A549 (cell line): Measurements from ENCODE around the gene FSCN2. TPM values are rescaled to one million over a fixed set of nuclear protein-coding genes. Genes with fewer than 3 reads are reported as not detected.
A peak's percentile ranks its signal among the peaks of the same experiment; 100 is the strongest.

ENCODE experiments used
- ATAC-seq, 2 experiments: fragments of 200-7000 bp in 1 of 2; fragments of >200 bp in 1 of 2; cut with Nextera tagmentation in 1 of 2; cut with Tn5 transposase in 1 of 2; 3 replicates each; pipeline versions ENCODE4 v1.8.0 to v1.9.1; 2018 to 2020; ENCODE audit warnings: mild to moderate bottlenecking in 1 of 2, moderate library complexity in 1 of 2
- CTCF ChIA-PET: fragments of 300-600 bp; sonication (Branson Sonifier 250); formaldehyde crosslinking; extraction: SDS; loops from one replicate; lab custom pipeline; 2021; ENCODE audit warnings: antibody characterized with exemption, inconsistent platforms; lab: Yijun Ruan, JAX
- POLR2A ChIA-PET: fragments of 350-600 bp; formaldehyde crosslinking; extraction: SDS; loops from one replicate; lab custom pipeline; 2021; ENCODE audit warnings: antibody characterized with exemption, inconsistent platforms; lab: Yijun Ruan, JAX
- DNase-seq, 2 experiments: peaks; one replicate each; pipeline versions ENCODE4 v3.0.0 to v3.0.0-alpha.2; 2011 to 2016; ENCODE audit warnings: low read depth in 1 of 2, low spot score in 1 of 2
- FAIRE-seq: peaks from 2 replicates; lab custom pipeline; 2011; peaks lifted over from hg19 to GRCh38; lab: Jason Lieb, UNC
- H3K27ac ChIP-seq, 2 experiments: fragments of >200 bp; sonication (Bioruptor Twin); formaldehyde crosslinking; 3 replicates each; pipeline ENCODE4 v1.5.1; 2016 to 2017
- H3K4me1 ChIP-seq: fragments of >200 bp; sonication (Bioruptor Twin); formaldehyde crosslinking; 3 replicates; pipeline ENCODE4 v1.6.1; 2016
- H3K4me2 ChIP-seq: fragments of >200 bp; sonication (Bioruptor Twin); formaldehyde crosslinking; 3 replicates; pipeline ENCODE4 v1.6.1; 2016
- H3K4me3 ChIP-seq: fragments of >200 bp; sonication (Bioruptor Twin); formaldehyde crosslinking; 3 replicates; pipeline ENCODE4 v1.5.1; 2016
- H3K9me3 ChIP-seq: fragments of >200 bp; sonication (Bioruptor Twin); formaldehyde crosslinking; 3 replicates; pipeline ENCODE4 v1.6.1; 2016
- BHLHE40 ChIP-seq: IDR thresholded peaks from 2 replicates; pipeline ENCODE4 v1.6.1; 2012; ENCODE audit warnings: low read depth, low read length, inconsistent platforms
- CBX8 ChIP-seq: fragments of 200-600 bp; sonication (generic); IDR thresholded peaks from 2 replicates; pipeline ENCODE4 v1.6.1; 2016
- CTCF ChIP-seq: fragments of >200 bp; sonication (Bioruptor Twin); formaldehyde crosslinking; IDR thresholded peaks from 3 replicates; pipeline ENCODE4 v1.5.1; 2016
- FOSL2 ChIP-seq, 2 experiments: fragments of 450-650 bp in 1 of 2; fragments of >200 bp in 1 of 2; sonication (Bioruptor Twin) in 1 of 2; formaldehyde crosslinking; IDR thresholded peaks; 2 replicates each; pipeline versions ENCODE4 v1.5.0 to v1.6.1; 2016 to 2020; ENCODE audit warnings: mild to moderate bottlenecking in 1 of 2, moderate library complexity in 1 of 2
- HDAC2 ChIP-seq: fragments of 200-600 bp; sonication (generic); IDR thresholded peaks from 2 replicates; pipeline ENCODE4 v1.6.1; 2016
- HOXB5 ChIP-seq: fragments of 250-450 bp; sonication (Bioruptor Pico); IDR thresholded peaks from 2 replicates; pipeline ENCODE4 v1.5.0; 2020; ENCODE audit warnings: mild to moderate bottlenecking, moderate library complexity
- JUN ChIP-seq, 2 experiments: fragments of >200 bp; sonication (Bioruptor Twin); formaldehyde crosslinking; IDR thresholded peaks; 2 replicates in 1 of 2; 3 replicates in 1 of 2; pipeline ENCODE4 v1.6.1; 2016 to 2017
- KDM1A ChIP-seq: fragments of 200-600 bp; sonication (generic); IDR thresholded peaks from 2 replicates; pipeline ENCODE4 v1.6.1; 2016; ENCODE audit warnings: low read depth, mild to moderate bottlenecking
- KDM5A ChIP-seq: fragments of 200-600 bp; sonication (generic); IDR thresholded peaks from 2 replicates; pipeline ENCODE4 v1.6.1; 2016; ENCODE audit warnings: antibody characterized with exemption, mild to moderate bottlenecking
- MAZ ChIP-seq: fragments of 150-350 bp; IDR thresholded peaks from 2 replicates; pipeline ENCODE4 v1.6.1; 2014; ENCODE audit warnings: antibody characterized with exemption, low read depth, low read length, borderline replicate concordance
- MYC ChIP-seq: IDR thresholded peaks from 2 replicates; pipeline ENCODE4 v1.6.1; 2012; ENCODE audit warnings: mild to moderate bottlenecking, inconsistent platforms, low read length, improper control_type of control experiment, borderline replicate concordance
- PHF8 ChIP-seq: fragments of 200-600 bp; sonication (generic); IDR thresholded peaks from 2 replicates; pipeline ENCODE4 v1.6.1; 2016; ENCODE audit warnings: low read depth, mild to moderate bottlenecking, antibody characterized with exemption, moderate library complexity, borderline replicate concordance
- POLR2A ChIP-seq: IDR thresholded peaks from 2 replicates; pipeline ENCODE4 v1.6.1; 2012; ENCODE audit warnings: mild to moderate bottlenecking, low read length
- POLR2AphosphoS2 ChIP-seq: conservative IDR thresholded peaks from 2 replicates; pipeline ENCODE4 v1.6.1; 2012; ENCODE audit warnings: low read length, improper control_type of control experiment, inconsistent platforms
- RAD21 ChIP-seq, 2 experiments: fragments of >200 bp in 1 of 2; sonication (Bioruptor Twin) in 1 of 2; formaldehyde crosslinking in 1 of 2; IDR thresholded peaks in 1 of 2; conservative IDR thresholded peaks in 1 of 2; 2 replicates in 1 of 2; 3 replicates in 1 of 2; pipeline ENCODE4 v1.6.1; 2012 to 2018; ENCODE audit warnings: inconsistent platforms in 1 of 2
- RCOR1 ChIP-seq: fragments of 150-350 bp; IDR thresholded peaks from 2 replicates; pipeline ENCODE4 v1.6.1; 2014; ENCODE audit warnings: antibody characterized with exemption, low read length, low read depth
- RFX5 ChIP-seq: fragments of 450-650 bp; IDR thresholded peaks from 2 replicates; pipeline ENCODE4 v1.7.1; 2014; ENCODE audit warnings: antibody characterized with exemption, mild to moderate bottlenecking, moderate library complexity
- SMC3 ChIP-seq: fragments of >200 bp; sonication (Bioruptor Twin); formaldehyde crosslinking; IDR thresholded peaks from 3 replicates; pipeline ENCODE4 v1.6.1; 2018; ENCODE audit warnings: inconsistent platforms
- TP53 ChIP-seq: fragments of 250-450 bp; sonication (Bioruptor Pico); IDR thresholded peaks from 2 replicates; pipeline ENCODE4 v1.5.0; 2021; ENCODE audit warnings: mild to moderate bottlenecking, moderate library complexity
- ZC3H11A ChIP-seq: fragments of 450-650 bp; IDR thresholded peaks from 2 replicates; pipeline ENCODE4 v1.6.1; 2014; ENCODE audit warnings: antibody characterized with exemption, mild to moderate bottlenecking
- ZNF302 ChIP-seq: fragments of 250-450 bp; sonication (Bioruptor Pico); IDR thresholded peaks from 2 replicates; pipeline ENCODE4 v1.9.0; 2021; ENCODE audit warnings: inconsistent platforms, mild to moderate bottlenecking, moderate library complexity
- WGBS: methylation state at CpG from one replicate; pipeline ENCODE4 v1.1.6; 2017; ENCODE audit errors: missing lambda C conversion rate; 5-methylcytosine and 5-hydroxymethylcytosine counted together
- polyA plus RNA-seq, 4 experiments: library from polyadenylated mRNA; depleted of rRNA in 3 of 4; stranded (reverse); fragments of >200 nt; fragmentation: RNase III in 1 of 4; extraction: RNeasy Plus Mini Kit Qiagen cat#74134 plus additional on column Dnase treatment in 1 of 4; gene quantifications; 2 replicates in 3 of 4; 3 replicates in 1 of 4; pipeline ENCODE4 v1.2.3, GENCODE V29; 2011 to 2017
- TF ChIP-seq, protein P1 (sequence below): IDR thresholded peaks from 2 replicates; pipeline ENCODE4 v1.6.1; 2012; ENCODE audit warnings: low read depth, borderline replicate concordance
- TF ChIP-seq, protein P2 (sequence below): IDR thresholded peaks from 2 replicates; pipeline ENCODE4 v1.6.1; 2012

FSCN2 gene
- polyA plus RNA-seq, 2 of the 4 experiments (the other 2 are of a cell fraction) = 0.84 to 1.3 TPM

GRCh38 chr17:81484195-81484979 is 43.8 kb upstream of the FSCN2 start:
- Histone ChIP-seq H3K9me3 (no peaks in the 10 kb centered on the region), H3K4me1 (peaks cover 39% of the 10 kb centered on the region), H3K4me2 (peak overlapping the region; percentile 95), H3K27ac (peak overlapping the region; percentile 86 to 89), H3K4me3 (peak overlapping the region; percentile 37)
- 24% methylated on average over 32 of the region's 60 CpGs for WGBS
- FAIRE-seq (no peak), ATAC-seq (peak; percentile 51 to 69), DNase-seq (peak; percentile 80 to 88)
- CTCF ChIA-PET = interaction anchor here (0.6 to 8.6 kb wide), 83 partner anchors 9 to 439 kb away, joined by 3 to 184 read pairs (median 6); partner anchors contain the start of genes ACTG1 and BAHCC1
- POLR2A ChIA-PET = interaction anchor here (0.5 to 1.3 kb wide), 10 partner anchors 28 to 238 kb away, joined by 3 to 10 read pairs (median 4); partner anchors contain the start of genes ACTG1, BAHCC1 and CCDC137
- TF ChIP-seq SMC3 (peak; percentile 99), POLR2AphosphoS2 (no peak), JUN (IDR thresholded peaks at IDR 0.05) (peak in 1 of 2 experiments; percentile 75; a peak in 2 of 5 replicates), MYC (peak; percentile 93), CBX8 (no peak), KDM5A (peak; percentile 67; the same call in 1 of the 2 replicates), TP53 (CRISPR knock-in tag) (peak; percentile 55; the same call in 1 of the 2 replicates), PHF8 (no peak), RAD21 (conservative IDR thresholded peaks at IDR 0.05 in 1 of 2, IDR thresholded peaks at IDR 0.05 in 1 of 2) (peak; percentile 93 to 100), BHLHE40 (0 out of 2 replicates have a peak, but pooled peaks have one; percentile 28), MAZ (peak; percentile 11; the same call in 1 of the 2 replicates), POLR2A (0 out of 2 replicates have a peak, but pooled peaks have one; percentile 21), FOSL2 (IDR thresholded peaks at IDR 0.05) (no peak), FOSL2 (CRISPR knock-in tag; IDR thresholded peaks at IDR 0.05) (peak; percentile 29; the same call in 1 of the 2 replicates), CTCF (peak; percentile 100), RFX5 (no peak), HOXB5 (no peak)
- TF ChIP-seq, protein P1, sequence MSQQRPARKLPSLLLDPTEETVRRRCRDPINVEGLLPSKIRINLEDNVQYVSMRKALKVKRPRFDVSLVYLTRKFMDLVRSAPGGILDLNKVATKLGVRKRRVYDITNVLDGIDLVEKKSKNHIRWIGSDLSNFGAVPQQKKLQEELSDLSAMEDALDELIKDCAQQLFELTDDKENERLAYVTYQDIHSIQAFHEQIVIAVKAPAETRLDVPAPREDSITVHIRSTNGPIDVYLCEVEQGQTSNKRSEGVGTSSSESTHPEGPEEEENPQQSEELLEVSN = peak; percentile 91
- TF ChIP-seq, protein P2, sequence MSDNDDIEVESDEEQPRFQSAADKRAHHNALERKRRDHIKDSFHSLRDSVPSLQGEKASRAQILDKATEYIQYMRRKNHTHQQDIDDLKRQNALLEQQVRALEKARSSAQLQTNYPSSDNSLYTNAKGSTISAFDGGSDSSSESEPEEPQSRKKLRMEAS = peak; percentile 97

GRCh38 chr17:81486199-81486810 is 41.9 kb upstream of the FSCN2 start:
- H3K4me2 ChIP-seq = no peak overlapping the region
- CTCF ChIA-PET = interaction anchor here (1.0 to 8.6 kb wide), 11 partner anchors 26 to 227 kb away, joined by 3 to 184 read pairs (median 11); no protein-coding TSS in a partner anchor
- POLR2A ChIA-PET = interaction anchor here (0.6 kb wide), 1 partner anchor 197 kb away, joined by 3 read pairs; no protein-coding TSS in a partner anchor
- FAIRE-seq = no peak
- H3K4me3 ChIP-seq = no peak overlapping the region
- no peaks in the 10 kb centered on the region for H3K9me3 ChIP-seq
- peaks cover 43% of the 10 kb centered on the region for H3K4me1 ChIP-seq
- TF ChIP-seq HOXB5 (no peak), ZC3H11A (no peak), HDAC2 (no peak), POLR2A (no peak), KDM1A (no peak), ZNF302 (CRISPR knock-in tag) (no peak), CBX8 (no peak), RCOR1 (no peak), KDM5A (no peak)
- TF ChIP-seq, protein P1 = no peak
- no peak overlapping the region for H3K27ac ChIP-seq
- DNase-seq = no peak
- no peak for ATAC-seq
- WGBS = 91% methylated on average over 17 of the region's 17 CpGs
